HG03442 (cell line): ENCODE data around the gene RNU1-2.
"Not testable (repeated sequence)": the region's sequence is repeated elsewhere in the genome, so short reads cannot be mapped to it uniquely, and the experiment has no call there.

Experiments used
- ATAC-seq: cut with Tn5 transposase; IDR thresholded peaks from one replicate; pipeline ENCODE4 v1.9.1; 2021; ENCODE audit warnings: mild to moderate bottlenecking, moderate library complexity; ENCODE audit not compliant: unreplicated experiment

The RNU1-2 gene

DNA sequence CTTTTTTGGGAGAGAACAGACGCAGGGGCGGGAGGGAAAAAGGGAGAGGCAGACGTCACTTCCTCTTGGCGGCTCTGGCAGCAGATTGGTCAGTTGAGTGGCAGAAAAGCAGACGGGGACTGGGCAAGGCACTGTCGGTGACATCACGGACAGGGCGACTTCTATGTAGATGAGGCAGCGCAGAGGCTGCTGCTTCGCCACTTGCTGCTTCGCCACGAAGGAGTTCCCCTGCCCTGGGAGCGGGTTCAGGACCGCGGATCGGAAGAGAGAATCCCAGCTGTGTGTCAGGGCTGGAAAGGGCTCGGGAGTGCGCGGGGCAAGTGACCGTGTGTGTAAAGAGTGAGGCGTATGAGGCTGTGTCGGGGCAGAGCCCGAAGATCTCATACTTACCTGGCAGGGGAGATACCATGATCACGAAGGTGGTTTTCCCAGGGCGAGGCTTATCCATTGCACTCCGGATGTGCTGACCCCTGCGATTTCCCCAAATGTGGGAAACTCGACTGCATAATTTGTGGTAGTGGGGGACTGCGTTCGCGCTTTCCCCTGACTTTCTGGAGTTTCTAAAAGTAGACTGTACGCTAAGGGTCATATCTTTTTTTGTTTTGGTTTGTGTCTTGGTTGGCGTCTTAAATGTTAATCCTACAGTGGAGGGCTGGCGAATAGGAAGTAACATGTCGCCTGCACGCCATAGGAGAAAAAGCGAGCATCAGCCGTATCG is at the start of gene RNU1-2:
TSS of gene RNU1-2 (plus strand) at position 383 of the 718 bp plus-strand sequence.
- ATAC-seq, result peak; percentile 99

DNA sequence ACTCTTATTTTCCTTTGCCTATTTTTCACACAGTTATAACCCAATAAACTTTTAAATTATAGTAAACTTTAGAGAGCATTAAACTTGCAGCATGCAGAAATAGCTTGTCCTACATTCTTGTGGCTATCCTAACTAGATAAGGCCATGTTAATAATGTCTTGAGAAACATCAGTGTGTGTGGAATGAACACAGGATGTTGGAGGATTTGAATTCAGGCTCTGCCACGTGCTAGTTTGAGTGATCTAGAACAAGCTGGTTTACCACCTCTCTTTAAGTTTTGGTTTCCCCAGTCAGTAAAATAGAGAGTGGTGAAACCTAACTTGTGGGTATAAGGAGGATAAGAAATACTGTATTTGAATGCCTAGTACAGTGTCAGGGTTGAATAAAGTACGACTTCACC is 39.6 kb upstream of the RNU1-2 start:
- not testable (repeated sequence) for ATAC-seq

DNA sequence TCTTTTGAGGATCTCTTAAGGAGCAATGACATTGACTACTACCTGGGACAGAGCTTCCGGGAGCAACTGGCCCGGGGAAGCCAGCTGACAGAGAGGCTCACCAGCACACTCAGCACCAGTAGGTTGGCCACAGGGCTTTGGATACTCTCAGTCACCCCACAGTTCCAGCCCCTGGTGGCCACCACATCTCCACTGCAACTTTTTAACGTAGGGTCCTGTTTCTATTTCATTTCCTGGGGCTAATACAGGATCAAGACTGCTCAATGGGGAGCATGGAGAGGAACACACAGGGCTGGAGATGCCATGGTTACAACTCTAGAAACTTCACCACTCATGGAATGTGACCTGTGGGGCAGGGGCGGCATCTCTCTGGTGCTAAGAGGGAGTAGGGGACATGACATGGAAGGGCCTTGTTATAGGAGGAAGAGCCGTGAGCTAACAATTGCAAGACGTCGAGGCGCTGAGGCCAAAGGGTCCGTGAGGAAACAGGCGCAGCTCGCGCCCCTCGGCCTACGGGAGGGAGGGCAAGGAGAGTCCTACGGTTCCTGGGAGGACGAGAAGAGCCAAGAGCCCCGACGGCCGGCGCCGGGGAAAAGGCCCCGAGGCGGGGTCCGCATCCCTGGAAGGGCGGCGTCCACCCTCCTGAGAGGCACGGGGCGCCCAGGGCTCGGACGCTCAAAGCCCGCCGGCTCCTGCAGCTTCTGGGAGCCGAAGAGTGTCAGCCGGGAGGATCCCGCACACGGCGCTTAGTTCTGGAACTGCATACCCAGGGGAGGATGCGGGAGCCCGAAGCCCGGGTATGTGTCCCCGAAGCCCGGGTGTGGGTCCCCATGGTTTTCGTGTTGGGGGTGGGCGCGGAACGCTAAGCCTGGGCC is 36.4 kb upstream of the RNU1-2 start:
- not testable (repeated sequence) for ATAC-seq

DNA sequence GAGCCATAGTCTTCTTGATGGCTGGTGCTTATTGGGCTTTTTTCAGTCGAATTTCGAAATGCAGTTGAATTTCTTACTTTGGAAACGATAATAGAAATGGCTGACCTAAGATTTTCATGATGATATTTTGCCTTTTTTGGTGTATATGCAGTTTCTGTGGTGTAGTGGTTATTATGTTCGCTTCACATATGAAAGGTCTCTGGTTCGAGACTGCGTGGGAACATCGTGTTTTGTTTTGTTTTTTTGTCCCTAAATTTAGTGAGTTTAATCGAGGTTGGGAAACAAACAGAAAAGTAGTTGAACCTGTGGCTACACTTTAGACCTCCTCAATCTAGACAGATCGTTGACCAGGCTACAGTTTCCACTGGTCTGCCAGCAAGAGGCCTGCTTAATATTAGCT is 35.7 kb upstream of the RNU1-2 start:
- not testable (repeated sequence) for ATAC-seq

DNA sequence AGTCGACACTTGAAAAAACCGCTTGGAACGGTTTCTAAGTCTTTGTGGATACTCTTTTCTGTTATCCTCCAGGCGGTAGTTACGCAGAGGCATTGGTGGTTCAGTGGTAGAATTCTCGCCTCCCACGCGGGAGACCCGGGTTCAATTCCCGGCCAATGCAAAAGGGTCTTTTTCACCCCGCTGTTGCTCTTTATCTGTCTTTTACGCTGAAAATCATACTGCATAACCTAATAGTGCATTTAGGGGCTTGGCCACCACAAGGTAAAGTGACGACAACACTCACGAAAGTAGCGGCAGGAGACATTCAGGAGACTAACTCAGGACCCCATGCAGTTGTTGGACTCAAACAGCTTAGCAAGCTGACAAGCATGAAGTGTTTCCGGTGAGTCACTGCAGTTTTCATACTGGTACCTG is 33.9 kb upstream of the RNU1-2 start:
- not testable (repeated sequence) for ATAC-seq

DNA sequence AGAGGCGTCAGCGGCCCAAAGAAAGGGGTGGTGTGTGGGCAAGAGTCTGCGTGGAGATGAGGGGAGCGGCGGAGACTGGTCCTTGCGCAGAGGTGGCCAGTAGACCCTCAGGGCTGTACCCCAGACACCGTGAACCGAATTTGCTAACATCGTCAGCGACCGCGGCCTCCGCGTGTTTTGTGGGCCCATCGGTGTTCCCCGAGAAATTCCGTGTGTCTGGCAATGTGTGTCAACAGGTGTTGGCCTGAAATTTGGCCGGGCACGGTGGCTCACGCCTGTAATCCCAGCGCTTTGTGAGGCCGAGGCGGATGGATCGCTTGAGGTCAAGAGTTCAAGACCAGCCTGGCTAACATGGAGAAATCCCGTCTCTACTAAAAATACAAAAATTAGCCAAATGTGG is 33.4 kb upstream of the RNU1-2 start:
- not testable (repeated sequence) for ATAC-seq

DNA sequence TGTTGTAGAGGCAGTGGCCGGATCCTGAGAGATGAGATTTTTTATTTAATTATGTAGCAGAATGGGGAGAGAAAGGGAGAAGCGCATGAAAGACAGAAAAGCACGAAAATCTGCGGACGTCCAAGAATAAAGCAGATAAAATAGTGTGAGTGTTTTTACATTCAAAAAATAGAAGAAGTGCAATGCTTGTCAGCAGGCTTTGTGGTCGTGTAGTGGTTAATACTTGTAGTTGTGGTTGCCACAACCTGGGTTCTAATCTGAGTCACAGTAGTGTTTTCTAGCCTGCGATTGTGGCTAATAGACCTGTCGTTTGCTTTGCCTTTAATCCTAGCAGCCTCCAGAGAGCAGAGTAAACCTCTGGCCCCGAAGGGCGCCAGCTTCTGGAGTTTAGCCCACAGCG is 32.8 kb upstream of the RNU1-2 start:
- not testable (repeated sequence) for ATAC-seq

DNA sequence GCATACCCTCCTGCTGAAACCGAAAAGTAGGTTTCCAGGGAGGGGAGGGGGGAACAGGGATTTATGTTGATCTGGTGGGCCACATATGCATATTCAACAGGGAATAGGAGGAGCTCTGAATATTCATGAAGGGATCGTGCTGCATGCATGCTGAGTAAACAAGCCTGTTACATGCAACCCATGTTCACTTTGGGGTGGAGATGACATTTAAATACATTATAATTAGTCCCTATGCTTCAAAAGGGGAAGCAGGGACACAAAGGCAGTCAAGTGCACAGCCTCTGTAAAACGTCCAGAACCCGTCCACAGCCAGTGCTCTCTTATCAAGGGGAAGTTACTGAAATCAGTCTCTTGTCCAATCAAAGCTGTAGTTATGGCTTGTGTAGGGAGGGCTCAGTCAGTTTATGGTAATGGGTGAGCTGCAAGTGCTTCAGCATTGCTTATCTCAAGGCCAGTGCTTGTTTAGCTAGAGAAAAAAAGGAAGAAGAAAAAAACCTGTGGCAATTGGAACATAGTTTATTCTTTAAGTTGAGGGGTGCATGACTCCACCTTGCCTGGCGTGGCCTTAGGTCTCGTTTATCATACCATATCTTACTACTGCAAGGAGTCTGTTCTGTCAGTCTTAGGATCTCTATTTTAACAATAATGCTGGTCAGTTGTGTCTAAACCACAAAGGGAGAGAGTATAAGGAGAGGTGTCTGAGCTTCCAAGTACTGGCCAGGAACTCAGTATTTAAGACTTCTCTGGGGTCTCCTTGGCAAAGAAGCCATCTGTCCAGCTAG is 28.7 kb upstream of the RNU1-2 start:
- ATAC-seq, result not testable (repeated sequence)

DNA sequence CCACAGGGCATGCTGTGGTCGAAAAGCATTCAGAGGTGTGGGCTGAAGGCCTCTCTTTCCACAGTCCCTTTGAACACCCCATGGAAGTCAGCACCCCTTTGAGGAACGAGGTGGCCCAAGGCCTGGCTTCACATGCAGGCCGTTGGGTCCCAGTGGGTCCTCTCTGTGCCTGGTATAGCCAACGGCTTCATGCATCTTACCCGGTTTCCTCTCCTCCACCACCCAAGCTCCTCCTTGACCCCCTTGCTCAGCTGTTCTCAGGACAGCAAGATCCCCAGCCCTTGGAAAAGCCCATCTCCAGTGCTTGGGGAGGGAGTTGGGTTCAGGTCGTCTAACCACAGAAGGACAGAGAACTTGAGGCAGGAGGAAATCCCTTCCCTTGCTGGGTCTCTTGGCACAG is 27.0 kb upstream of the RNU1-2 start:
- ATAC-seq, result not testable (repeated sequence)

DNA sequence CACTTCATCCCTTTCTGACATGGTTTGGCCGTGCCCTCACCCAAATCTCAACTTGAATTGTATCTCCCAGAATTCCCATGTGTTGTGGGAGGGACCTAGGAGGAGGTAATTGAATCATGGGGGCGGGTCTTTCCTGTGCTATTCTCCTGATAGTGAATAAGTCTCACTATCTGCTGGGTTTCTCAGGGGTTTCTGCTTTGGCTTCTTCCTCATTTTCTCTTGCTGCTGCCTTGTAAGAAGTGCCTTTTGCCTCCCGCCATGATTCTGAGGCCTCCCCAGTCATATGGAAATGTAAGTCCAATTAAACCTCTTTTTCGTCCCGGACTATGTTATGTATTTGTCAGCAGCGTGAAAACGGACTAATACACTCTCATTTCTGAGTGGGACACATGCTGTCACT is 25.8 kb upstream of the RNU1-2 start:
- ATAC-seq, result not testable (repeated sequence)

DNA sequence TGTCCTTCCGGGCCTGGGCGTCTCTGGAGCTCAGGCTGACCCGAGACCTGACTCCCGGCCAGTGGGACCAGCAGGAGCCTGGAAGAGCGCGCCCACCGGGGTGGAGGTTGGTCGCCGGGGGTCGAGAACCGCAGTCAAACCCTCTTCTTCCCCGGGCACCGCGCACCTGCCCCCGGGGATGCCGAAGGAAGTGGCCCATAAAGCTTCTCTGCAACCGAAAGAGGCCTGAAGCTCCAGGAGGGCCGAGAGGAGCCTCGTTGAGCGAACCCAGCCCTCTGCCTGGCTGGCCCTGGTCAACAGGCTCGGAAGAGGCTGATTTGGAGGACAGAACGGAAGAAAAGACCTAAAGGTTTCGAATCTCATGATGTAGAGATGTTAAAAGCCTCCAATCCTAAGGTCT is 24.6 kb upstream of the RNU1-2 start:
- ATAC-seq, result not testable (repeated sequence)

DNA sequence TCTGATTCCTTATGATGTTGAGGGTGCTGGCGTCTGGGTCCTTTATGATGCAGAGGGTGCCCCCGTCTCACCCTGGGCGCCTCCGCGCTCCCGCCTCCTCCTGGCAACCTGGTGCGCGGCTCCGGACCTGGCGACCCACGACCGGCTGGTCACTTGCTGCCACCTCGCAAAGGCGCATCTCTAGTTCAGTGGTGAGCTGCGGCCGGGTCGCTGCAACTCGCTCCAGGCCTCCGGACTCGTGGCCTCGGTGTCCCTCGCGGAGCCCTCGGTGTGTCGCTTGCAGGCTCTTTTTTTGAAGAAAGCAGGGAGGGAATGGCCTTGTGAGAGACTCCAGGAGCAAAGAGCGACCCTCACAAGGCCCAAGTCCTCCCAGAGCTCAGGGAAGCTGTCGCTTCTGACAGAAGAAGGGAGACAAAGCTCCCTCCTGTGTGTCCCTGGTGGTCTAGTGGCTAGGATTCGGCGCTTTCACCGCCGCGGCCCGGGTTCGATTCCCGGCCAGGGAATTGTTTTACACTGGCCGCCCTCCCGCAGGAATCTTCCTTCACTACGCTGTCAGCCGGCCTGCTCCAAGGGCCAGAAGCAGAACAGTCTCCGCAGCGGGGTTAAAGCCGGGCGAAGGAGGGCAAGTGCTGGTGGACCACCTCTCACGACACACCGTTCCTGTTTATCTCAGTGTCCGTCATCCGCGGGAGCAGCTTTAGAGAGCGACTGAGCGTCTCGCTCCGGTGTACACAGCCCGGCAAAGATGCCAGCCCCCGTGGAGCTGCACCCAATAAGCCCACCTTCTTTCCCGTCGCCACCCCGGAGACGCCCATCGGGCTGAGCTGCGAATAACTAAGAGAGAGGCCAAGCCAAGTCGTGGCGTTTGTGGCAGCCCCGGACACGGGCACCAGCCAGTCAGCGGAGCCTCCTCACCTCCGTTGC is 23.4 kb upstream of the RNU1-2 start:
- ATAC-seq, result not testable (repeated sequence)

DNA sequence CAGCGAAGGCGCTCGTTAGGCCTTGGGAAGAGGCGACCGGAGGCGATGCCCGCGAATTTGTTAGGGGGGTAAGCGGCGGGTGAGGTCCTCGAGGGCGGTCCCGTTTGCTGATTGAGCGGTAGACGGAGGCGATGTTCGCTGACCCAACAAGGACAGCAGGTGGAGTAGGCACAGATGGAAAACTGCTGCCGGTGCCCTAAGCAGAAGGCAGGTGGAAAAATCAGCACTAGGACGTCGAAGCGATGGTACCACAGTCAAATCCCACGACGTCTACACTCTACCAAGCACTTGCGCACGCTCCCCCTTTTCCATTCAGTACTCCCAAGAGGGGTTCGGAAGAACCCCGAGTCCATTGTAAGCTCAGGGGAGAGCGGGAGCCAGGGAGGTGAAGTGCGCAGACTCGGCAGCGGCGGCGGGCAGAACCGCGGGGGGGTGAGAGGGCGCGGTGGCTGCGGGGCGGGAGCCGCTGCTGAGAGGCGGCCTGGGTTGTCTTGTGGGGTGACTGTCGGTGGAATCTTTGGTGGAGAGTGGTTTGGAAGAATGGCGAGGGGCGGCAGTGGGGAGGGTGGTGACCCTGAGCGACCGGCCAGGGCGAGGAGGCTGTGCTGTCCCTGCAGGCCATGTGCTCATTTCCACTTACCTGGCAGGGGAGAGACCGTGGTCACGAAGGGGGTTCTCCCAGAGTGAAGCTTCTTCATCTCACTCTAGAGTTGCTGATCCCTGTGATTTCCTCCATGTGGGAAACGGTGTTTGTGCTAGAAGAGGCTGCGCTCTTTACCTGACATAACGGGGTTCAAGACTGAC is 22.5 kb upstream of the RNU1-2 start:
- ATAC-seq, result not testable (repeated sequence)

DNA sequence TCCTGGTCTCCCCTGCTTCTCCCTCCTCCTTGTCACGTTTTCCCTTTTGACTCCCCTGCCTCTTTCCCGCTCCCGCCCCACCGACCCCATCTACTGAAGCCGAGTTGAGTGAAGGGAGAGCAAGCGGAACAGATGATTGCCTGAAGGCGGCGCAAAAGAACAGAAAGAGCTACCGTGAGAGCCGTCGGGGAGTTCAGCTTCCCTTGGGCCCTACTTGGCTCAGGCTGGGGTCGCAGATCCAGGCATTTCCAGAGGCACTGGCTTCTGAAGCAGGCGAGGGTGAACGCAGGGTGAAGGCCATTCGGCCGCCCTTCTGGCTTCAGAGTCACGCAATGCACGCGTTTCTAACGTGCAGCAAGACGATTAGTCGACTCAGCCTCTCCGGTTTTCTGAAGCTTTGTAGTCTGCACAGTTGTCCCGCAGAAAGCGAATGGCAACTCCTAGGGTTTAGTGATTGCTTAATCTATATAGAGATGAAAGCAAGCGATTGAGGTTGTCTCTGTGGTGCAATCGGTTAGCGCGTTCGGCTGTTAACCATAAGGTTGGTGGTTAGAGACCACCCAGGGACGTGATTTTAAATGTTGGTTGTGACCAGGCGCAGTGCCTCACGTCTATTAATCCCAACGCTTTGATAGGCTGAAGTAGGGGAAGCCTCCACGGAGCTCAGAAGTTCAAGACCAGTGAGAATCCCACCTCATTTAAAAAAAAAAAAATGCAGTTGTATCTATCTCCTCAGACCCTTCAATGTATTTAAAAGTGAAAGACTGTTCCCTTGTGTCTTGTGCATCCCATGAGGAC is 20.6 kb upstream of the RNU1-2 start:
- not testable (repeated sequence) for ATAC-seq

DNA sequence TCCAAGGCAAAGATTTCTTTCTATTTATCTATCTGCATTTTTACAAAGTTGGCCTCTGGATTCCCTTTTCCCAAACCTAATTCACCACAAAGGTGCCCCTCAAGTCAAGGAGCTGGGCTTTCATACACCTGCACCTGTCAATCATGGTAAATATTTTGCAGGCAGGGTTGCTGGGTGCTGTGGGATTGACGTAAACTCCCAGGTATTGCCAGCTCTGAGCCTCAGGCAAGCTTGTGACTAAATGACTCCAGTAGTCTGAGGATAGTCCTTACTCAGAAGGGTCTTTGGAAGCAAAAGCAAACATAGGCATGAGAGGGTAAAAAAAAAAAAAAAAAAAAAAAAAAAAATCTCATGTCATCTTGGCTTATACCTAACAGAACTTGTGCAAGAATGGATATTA is 14.0 kb upstream of the RNU1-2 start:
- not testable (repeated sequence) for ATAC-seq

DNA sequence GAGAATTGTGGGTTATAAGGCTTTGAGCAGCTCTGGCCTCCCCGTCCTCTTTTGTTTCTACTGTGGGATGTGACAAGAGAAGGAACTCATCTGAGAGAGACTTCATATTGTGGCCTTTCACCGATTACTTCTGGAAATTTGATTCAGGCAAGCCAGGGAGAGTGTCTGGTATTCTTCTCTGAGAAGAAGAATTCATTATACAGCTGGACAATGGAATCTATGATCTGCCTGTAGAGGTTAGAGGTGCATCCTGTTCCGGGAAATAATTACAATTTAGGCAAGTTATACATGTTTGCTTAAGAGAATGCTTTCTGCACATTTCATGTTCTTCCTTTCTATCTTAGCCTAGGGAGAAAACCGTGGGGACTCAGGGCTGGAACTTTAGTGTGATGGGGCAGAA is 12.8 kb upstream of the RNU1-2 start:
- no peak for ATAC-seq

DNA sequence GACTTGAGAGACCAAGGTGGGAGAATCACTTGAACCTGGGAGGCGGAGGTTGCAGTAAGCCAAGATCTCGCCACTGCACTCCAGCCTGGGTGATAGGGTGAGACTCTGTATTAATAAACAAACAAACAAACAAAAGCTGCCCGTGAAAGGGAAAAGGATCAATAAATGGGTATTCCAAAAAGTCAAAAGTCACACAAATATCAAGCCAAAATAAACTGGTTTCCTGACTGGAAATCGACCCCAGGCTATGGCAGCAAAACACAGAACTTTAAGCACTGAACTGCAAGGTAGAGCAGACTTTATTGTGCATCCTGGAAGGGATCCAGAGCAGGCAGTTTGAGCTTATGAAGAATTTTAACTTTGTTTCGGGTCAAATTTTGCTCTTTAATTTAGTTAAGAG is 11.3 kb upstream of the RNU1-2 start:
- not testable (repeated sequence) for ATAC-seq

DNA sequence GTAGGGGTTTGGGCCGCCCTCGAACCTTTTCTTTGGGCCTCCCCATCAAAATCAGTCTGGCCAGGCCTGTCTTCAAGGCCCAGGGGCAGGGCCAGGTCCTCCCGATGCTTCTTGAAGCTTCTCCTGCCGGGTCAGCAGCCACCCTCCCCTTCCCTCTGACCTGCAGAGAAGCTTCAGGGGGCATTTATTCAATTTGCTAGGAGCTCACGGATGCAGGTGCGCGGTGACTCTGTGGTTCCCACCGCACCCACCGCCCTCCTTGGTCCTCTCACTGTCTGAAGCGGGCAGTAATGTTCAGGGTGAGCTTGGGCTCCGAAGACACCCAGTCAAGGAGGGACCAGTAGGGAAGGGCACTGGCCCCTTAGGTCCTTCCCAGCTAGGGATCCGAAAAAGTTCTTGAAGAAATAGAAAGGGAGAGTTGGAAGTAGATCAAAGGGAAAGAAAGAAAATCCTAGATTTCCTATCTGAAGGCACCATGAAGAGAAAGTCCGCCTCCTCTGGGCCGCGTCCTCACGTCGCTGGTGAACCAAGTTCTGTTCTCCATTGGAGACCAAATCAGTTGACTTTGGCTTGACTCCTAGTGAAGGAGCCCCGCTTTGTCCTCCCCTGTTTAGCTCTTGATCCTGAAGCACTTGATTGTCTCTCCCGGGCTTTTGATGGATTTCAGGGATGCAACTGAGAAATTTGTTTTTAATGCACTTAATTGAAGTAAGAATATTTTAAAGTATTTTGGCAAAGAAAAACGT is 8.7 kb upstream of the RNU1-2 start:
- no peak for ATAC-seq
